HCT116 (cell line): ENCODE measurements around the gene ACOX3.

Source experiments
- CEBPB ChIP-seq: IDR thresholded peaks from 2 replicates; pipeline ENCODE4 v1.6.1; 2012; ENCODE audit warnings: low read depth
- CTCF ChIP-seq, 3 experiments: fragments of 200-600 bp in 1 of 3; sonication (generic) in 1 of 3; IDR thresholded peaks in 2 of 3; conservative IDR thresholded peaks in 1 of 3; 2 replicates each; pipeline ENCODE4 v1.5.1; 2012 to 2017; ENCODE audit warnings: low read depth in 2 of 3, low read length in 2 of 3, antibody characterized with exemption in 1 of 3, borderline replicate concordance in 1 of 3, control low read depth in 1 of 3, mild to moderate bottlenecking in 1 of 3, mixed read lengths in 1 of 3, mixed run types in 1 of 3, moderate library complexity in 1 of 3; ENCODE audit not compliant: insufficient read depth in 1 of 3
- EGR1 ChIP-seq: IDR thresholded peaks from 2 replicates; pipeline ENCODE4 v1.6.1; 2012; ENCODE audit warnings: low read depth
- EZH2 ChIP-seq: fragments of 200-600 bp; sonication (generic); IDR thresholded peaks from 2 replicates; pipeline ENCODE4 v1.6.1; 2017; ENCODE audit warnings: antibody characterized with exemption, mixed run types
- EZH2phosphoT487 ChIP-seq: fragments of 200-600 bp; IDR thresholded peaks from 2 replicates; pipeline ENCODE4 v1.6.1; 2018; ENCODE audit warnings: antibody characterized with exemption, borderline replicate concordance
- FOSL1 ChIP-seq: IDR thresholded peaks from 2 replicates; pipeline ENCODE4 v1.6.1; 2012; ENCODE audit warnings: low read depth
- POLR2A ChIP-seq: IDR thresholded peaks from 2 replicates; pipeline ENCODE4 v1.7.0; 2011; ENCODE audit warnings: borderline replicate concordance; ENCODE audit not compliant: insufficient read depth, insufficient read length; ENCODE audit errors: extremely low read depth
- POLR2AphosphoS5 ChIP-seq: IDR thresholded peaks from 2 replicates; pipeline ENCODE4 v1.6.1; 2011; ENCODE audit warnings: mild to moderate bottlenecking, low read depth, low read length, moderate library complexity
- REST ChIP-seq: IDR thresholded peaks from 2 replicates; pipeline ENCODE4 v1.6.1; 2012; ENCODE audit warnings: low read depth
- SIN3A ChIP-seq: IDR thresholded peaks from 2 replicates; pipeline ENCODE4 v1.6.1; 2012; ENCODE audit warnings: low read depth
- SP1 ChIP-seq: IDR thresholded peaks from 2 replicates; pipeline ENCODE4 v1.6.1; 2012; ENCODE audit warnings: low read depth
- TCF7L2 ChIP-seq: IDR thresholded peaks from 2 replicates; pipeline ENCODE4 v1.7.0; 2011; ENCODE audit warnings: borderline replicate concordance, inconsistent platforms; ENCODE audit not compliant: insufficient read depth, insufficient read length; ENCODE audit errors: extremely low read depth
- YY1 ChIP-seq: IDR thresholded peaks from 2 replicates; pipeline ENCODE4 v1.6.1; 2011; ENCODE audit warnings: low read length, low read depth, moderate library complexity, mild to moderate bottlenecking; ENCODE audit not compliant: insufficient replicate concordance; ENCODE audit errors: extremely low read depth
- TF ChIP-seq, protein P1 (sequence below): IDR thresholded peaks from 2 replicates; pipeline ENCODE4 v1.6.1; 2012

- TF ChIP-seq YY1 (no peak), POLR2AphosphoS5 (no peak), CTCF (IDR thresholded peaks at IDR 0.05 in 2 of 3, conservative IDR thresholded peaks at IDR 0.05 in 1 of 3; ENCODE audit: borderline replicate concordance in 1 of 3, insufficient read depth in 1 of 3, low read depth in 2 of 3, low read length in 2 of 3) (no peak), CEBPB (no peak), EGR1 (no peak), TCF7L2 (no peak), EZH2 (no peak), FOSL1 (no peak), SP1 (no peak), POLR2A (no peak), EZH2phosphoT487 (no peak), SIN3A (no peak), REST (no peak)
- TF ChIP-seq, protein P1, sequence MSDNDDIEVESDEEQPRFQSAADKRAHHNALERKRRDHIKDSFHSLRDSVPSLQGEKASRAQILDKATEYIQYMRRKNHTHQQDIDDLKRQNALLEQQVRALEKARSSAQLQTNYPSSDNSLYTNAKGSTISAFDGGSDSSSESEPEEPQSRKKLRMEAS = no peak
Measured at GRCh38 chr4:8391071-8391470, 49.5 kb downstream of the ACOX3 start.
